SU-DHL-6 (cell line): ENCODE measurements around the gene ZNF710.

Experiments used
- H2AFZ ChIP-seq: fragments of 200-600 bp; sonication (generic); 2 replicates; pipeline ENCODE4 v1.6.1; 2014; ENCODE audit warnings: low read depth, mild to moderate bottlenecking, moderate library complexity, mixed read lengths, antibody characterized with exemption, low read length; ENCODE audit not compliant: severe bottlenecking
- H3F3A ChIP-seq: fragments of 200-600 bp; shearing (Covaris generic); 2 replicates; pipeline ENCODE4 v1.6.0; 2016; ENCODE audit warnings: antibody characterized with exemption, mild to moderate bottlenecking; ENCODE audit not compliant: insufficient read depth
- H3K27ac ChIP-seq: fragments of 200-600 bp; sonication (generic); 2 replicates; pipeline ENCODE4 v1.5.1; 2016; ENCODE audit warnings: low read depth, mild to moderate bottlenecking, low read length, moderate library complexity, mixed read lengths
- H3K27me3 ChIP-seq: fragments of 200-600 bp; sonication (generic), shearing (Covaris generic); 2 replicates; pipeline ENCODE4 v1.6.0; 2014; ENCODE audit warnings: mild to moderate bottlenecking, low read length
- H3K36me3 ChIP-seq: fragments of 200-600 bp; sonication (generic); 2 replicates; pipeline ENCODE4 v1.6.1; 2014; ENCODE audit warnings: mild to moderate bottlenecking, low read length, mixed read lengths
- H3K4me2 ChIP-seq: fragments of 300-600, 200-600 bp; shearing (Covaris generic), sonication (generic); 2 replicates; pipeline ENCODE4 v1.6.0; 2014; ENCODE audit warnings: low read length, low read depth, mild to moderate bottlenecking; ENCODE audit not compliant: poor library complexity, severe bottlenecking
- H3K4me3 ChIP-seq: fragments of 200-600 bp; sonication (generic); 2 replicates; pipeline ENCODE4 v1.5.1; 2014; ENCODE audit warnings: antibody characterized with exemption, low read length, mild to moderate bottlenecking, mixed read lengths; ENCODE audit not compliant: insufficient read depth, poor library complexity, severe bottlenecking
- H3K79me2 ChIP-seq: fragments of 200-600 bp; sonication (generic); 2 replicates; pipeline ENCODE4 v1.6.1; 2014; ENCODE audit warnings: mild to moderate bottlenecking, low read length, moderate library complexity; ENCODE audit not compliant: insufficient read depth
- H3K9ac ChIP-seq: fragments of 200-600 bp; sonication (generic); 2 replicates; pipeline ENCODE4 v1.7.0; 2014; ENCODE audit warnings: mild to moderate bottlenecking, low read length
- H3K9me2 ChIP-seq: fragments of 200-600 bp; sonication (generic); replicated peaks from 2 replicates; pipeline ENCODE4 v1.6.1; 2014; ENCODE audit warnings: low read length; ENCODE audit not compliant: insufficient read depth
- H3K9me3 ChIP-seq: fragments of 200-600 bp; sonication (generic); 2 replicates; pipeline ENCODE4 v1.6.1; 2014; ENCODE audit warnings: low read length, mixed read lengths; ENCODE audit not compliant: insufficient read depth
- H4K20me1 ChIP-seq: fragments of 200-600 bp; sonication (generic); 2 replicates; pipeline ENCODE4 v1.6.1; 2014; ENCODE audit warnings: low read depth, mild to moderate bottlenecking, antibody characterized with exemption, low read length, moderate library complexity, mixed read lengths
- CTCF ChIP-seq: fragments of 200-600 bp; sonication (generic); IDR thresholded peaks from one replicate; pipeline ENCODE4 v1.5.1; 2017; ENCODE audit warnings: antibody characterized with exemption, mild to moderate bottlenecking, low read length, moderate library complexity; ENCODE audit not compliant: insufficient read depth, poor library complexity, severe bottlenecking
- EZH2phosphoT487 ChIP-seq: fragments of 200-600 bp; sonication (generic), shearing (Covaris generic); conservative IDR thresholded peaks from 2 replicates; pipeline ENCODE4 v1.6.1; 2018; ENCODE audit warnings: mild to moderate bottlenecking, antibody characterized with exemption, low read length, moderate library complexity, mixed read lengths

The ZNF710 gene

GRCh38 chr15:89958107-89958805 lies 42.9 kb upstream of the ZNF710 start:
- Histone ChIP-seq H3K9ac (no peak overlapping the region), H3K36me3 (no peaks in the 10 kb centered on the region)

GRCh38 chr15:89963301-89964231 lies 37.6 kb upstream of the ZNF710 start:
- no peak overlapping the region for H3K4me2 ChIP-seq
- H3K9me3 ChIP-seq = no peaks in the 10 kb centered on the region
- H2AFZ ChIP-seq = no peak overlapping the region

More at GRCh38 chr15:89958107-89958805, 42.9 kb upstream of the ZNF710 start:
- H3K27me3 ChIP-seq = no peaks in the 10 kb centered on the region
- no peaks in the 10 kb centered on the region for H4K20me1 ChIP-seq
- H3K9me3 ChIP-seq = no peaks in the 10 kb centered on the region
- H3K27ac ChIP-seq = no peak overlapping the region
- no peak for TF ChIP-seq EZH2phosphoT487
- TF ChIP-seq CTCF = no peak
- H2AFZ ChIP-seq = no peak overlapping the region
- H3K79me2 ChIP-seq = no peaks in the 10 kb centered on the region
- H3K4me2 ChIP-seq = no peak overlapping the region
- no peak overlapping the region for H3K4me3 ChIP-seq
- no peaks in the 10 kb centered on the region for H3K9me2 ChIP-seq
- H3F3A ChIP-seq = no peaks in the 10 kb centered on the region

GRCh38 chr15:89964232-89964954 lies 36.7 kb upstream of the ZNF710 start:
- no peak overlapping the region for H2AFZ ChIP-seq
- no peaks in the 10 kb centered on the region for H3F3A ChIP-seq
- H3K36me3 ChIP-seq = no peaks in the 10 kb centered on the region
- no peak overlapping the region for H3K4me3 ChIP-seq
- no peak for TF ChIP-seq EZH2phosphoT487
- TF ChIP-seq CTCF = no peak
- H3K79me2 ChIP-seq = no peaks in the 10 kb centered on the region
- no peaks in the 10 kb centered on the region for H3K27me3 ChIP-seq
- no peaks in the 10 kb centered on the region for H3K9me3 ChIP-seq
- H4K20me1 ChIP-seq = no peaks in the 10 kb centered on the region
- no peaks in the 10 kb centered on the region for H3K9me2 ChIP-seq
- no peak overlapping the region for H3K9ac ChIP-seq
- no peak overlapping the region for H3K27ac ChIP-seq
- no peak overlapping the region for H3K4me2 ChIP-seq

More at GRCh38 chr15:89963301-89964231, 37.6 kb upstream of the ZNF710 start:
- Histone ChIP-seq H3K27ac (no peak overlapping the region), H3K27me3 (no peaks in the 10 kb centered on the region), H3K36me3 (no peaks in the 10 kb centered on the region), H4K20me1 (no peaks in the 10 kb centered on the region), H3F3A (no peaks in the 10 kb centered on the region), H3K79me2 (no peaks in the 10 kb centered on the region), H3K9me2 (no peaks in the 10 kb centered on the region), H3K4me3 (no peak overlapping the region), H3K9ac (no peak overlapping the region)
- no peak for TF ChIP-seq EZH2phosphoT487
- no peak for TF ChIP-seq CTCF
